Measurements from ENCODE around the gene C10orf88. TPM values are rescaled to one million over a fixed set of nuclear protein-coding genes. Genes with fewer than 3 reads are reported as not detected.
"Not testable (repeated sequence)": the region's sequence is repeated elsewhere in the genome, so short reads cannot be mapped to it uniquely, and the experiment has no call there.

C10orf88 gene
- total RNA-seq, 4 donors from 2014 or later = 4.0 to 12.9 (median 7.1) TPM

- Histone ChIP-seq H3K27me3 (no peaks in the 10 kb centered on the region), H3K4me3 (no peak overlapping the region), H3K9me3 (no peaks in the 10 kb centered on the region), H3K36me3 (no peaks in the 10 kb centered on the region), H3K27ac (no peak overlapping the region), H3K4me1 (no peaks in the 10 kb centered on the region)
- no peak for ATAC-seq
- TF ChIP-seq POLR2A (IDR thresholded peaks at IDR 0.05) = no peak
- no peak for TF ChIP-seq EP300 (IDR thresholded peaks at IDR 0.05)
- TF ChIP-seq POLR2AphosphoS5 (IDR thresholded peaks at IDR 0.05) = no peak
- no peak for TF ChIP-seq CTCF (IDR thresholded peaks at IDR 0.05)
- WGBS, 2 donors (ENCODE audit: low coverage in 1 of 2) = 25 to 26% methylated on average over 4 to 5 of the region's 5 CpGs
These were observed 42.0 kb downstream of the C10orf88 start for GRCh38 chr10:122911889-122912484.

DNA sequence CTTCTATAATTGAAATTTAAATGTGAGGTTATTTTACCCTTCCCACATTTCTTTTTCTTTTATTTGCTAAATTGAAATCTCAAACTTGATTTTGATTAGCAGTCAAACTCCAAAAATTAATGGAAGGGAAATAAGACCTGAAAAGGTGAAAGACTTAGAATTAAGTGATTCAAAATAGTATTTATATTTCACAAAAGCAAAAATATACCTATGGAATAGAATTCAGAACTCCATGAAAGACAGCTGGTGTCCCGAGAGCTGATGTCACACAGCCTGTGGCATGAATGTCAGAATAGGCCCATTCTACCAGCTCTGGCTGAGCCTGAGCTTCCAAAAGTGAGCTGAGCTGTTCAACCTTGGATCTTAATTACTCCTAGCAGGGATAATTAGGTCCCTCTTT, 43.7 kb downstream of the C10orf88 start, which contains the start of gene FAM24A:
FAM24A (plus strand) TSS at position 301 of the 400 bp plus-strand sequence. CDS start 1,025 bp downstream, outside the sequence.
- ATAC-seq = no peak
- H3K9me3 ChIP-seq = no peaks in the 10 kb centered on the region
- H3K4me1 ChIP-seq = no peaks in the 10 kb centered on the region
- WGBS, 2 donors (ENCODE audit: low coverage in 1 of 2) = 63 to 69% methylated on average over 1 of the region's 1 CpG
- H3K36me3 ChIP-seq = no peaks in the 10 kb centered on the region
- TF ChIP-seq EP300 (IDR thresholded peaks at IDR 0.05) (no peak), POLR2A (IDR thresholded peaks at IDR 0.05) (no peak), CTCF (IDR thresholded peaks at IDR 0.05) (no peak), POLR2AphosphoS5 (IDR thresholded peaks at IDR 0.05) (no peak)
- no peak within 1 kb of the TSS for H3K27ac ChIP-seq
- no peaks in the 10 kb centered on the region for H3K27me3 ChIP-seq
- no peak within 1 kb of the TSS for H3K4me3 ChIP-seq

- H3K27ac ChIP-seq, H3K9me3 ChIP-seq, ATAC-seq, H3K4me1 ChIP-seq, H3K36me3 ChIP-seq, H3K4me3 ChIP-seq: not testable (repeated sequence)
- WGBS, 2 donors (ENCODE audit: low coverage in 1 of 2) = 71% methylated on average over 4 of the region's 4 CpGs; no CpG with 5 or more reads in 1 of the 2 donors
- H3K27me3 ChIP-seq = peaks cover 14% of the 10 kb centered on the region
These were observed 50.2 kb downstream of the C10orf88 start for GRCh38 chr10:122903861-122904260.

DNA sequence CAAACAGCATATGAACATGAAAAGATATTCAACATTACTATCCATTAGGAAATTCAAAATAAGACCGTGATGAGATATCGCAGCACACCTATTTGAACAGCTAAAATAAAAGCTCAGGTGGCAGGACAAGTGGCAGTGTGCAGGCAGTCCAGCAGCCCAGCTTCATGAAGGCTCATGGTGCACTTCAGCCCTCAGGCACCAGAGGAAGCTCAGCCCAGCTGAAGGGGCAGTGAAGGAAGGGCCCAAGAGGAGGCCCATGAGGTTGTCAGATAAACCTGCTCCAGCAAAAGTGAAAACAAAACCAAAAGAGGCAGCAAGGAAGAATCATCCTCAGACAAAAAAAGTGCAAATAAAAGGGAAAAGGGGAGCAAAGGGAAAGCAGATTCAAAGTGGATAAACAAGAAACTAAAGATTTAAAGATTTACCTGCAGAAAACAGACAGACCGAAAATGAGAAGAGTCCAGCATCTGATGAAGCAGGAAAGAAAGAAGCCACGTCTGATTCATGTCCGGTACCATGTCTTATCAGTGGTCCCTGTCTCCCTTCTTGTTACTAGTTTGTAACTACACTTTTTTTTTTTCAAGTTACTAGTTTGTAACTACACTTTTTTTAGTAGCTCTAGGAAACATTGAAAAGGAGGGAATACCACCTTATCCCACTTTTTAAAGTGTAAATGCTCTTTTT, 59.6 kb downstream of the C10orf88 start:
- Histone ChIP-seq H3K27ac (no peak overlapping the region), H3K36me3 (no peaks in the 10 kb centered on the region), H3K27me3 (peaks cover 4% of the 10 kb centered on the region), H3K9me3 (no peaks in the 10 kb centered on the region), H3K4me3 (no peak overlapping the region), H3K4me1 (no peaks in the 10 kb centered on the region)
- no peak for ATAC-seq
- TF ChIP-seq CTCF (IDR thresholded peaks at IDR 0.05) = no peak
- no peak for TF ChIP-seq POLR2A (IDR thresholded peaks at IDR 0.05)
- no peak for TF ChIP-seq EP300 (IDR thresholded peaks at IDR 0.05)
- TF ChIP-seq POLR2AphosphoS5 (IDR thresholded peaks at IDR 0.05) = no peak
- 76 to 91% methylated on average over 5 of the region's 5 CpGs for WGBS, 2 donors (ENCODE audit: low coverage in 1 of 2)

DNA sequence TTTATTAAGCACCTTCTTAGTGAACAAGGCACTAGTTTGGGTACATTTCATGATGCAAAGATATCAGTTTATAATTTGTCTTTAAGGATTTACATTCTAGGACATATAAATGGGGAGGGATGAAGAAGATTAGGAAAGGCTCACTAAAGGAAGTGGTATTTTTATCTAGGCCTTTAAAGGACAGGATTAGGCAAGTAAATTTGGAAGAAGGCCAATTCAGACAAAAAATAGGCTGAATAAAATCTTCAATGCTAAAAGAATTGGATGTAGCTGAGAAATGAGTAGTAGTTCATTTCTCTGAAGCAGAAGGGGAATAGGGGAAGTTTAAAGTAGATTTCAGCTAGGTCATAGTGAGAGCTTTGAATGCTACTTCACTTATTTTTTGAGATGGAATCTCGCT, 69.9 kb downstream of the C10orf88 start:
- peaks cover 0 to 10% (median 3%) of the 10 kb centered on the region in 3 donors for H3K4me1 ChIP-seq
- 100% methylated on average over 1 of the region's 1 CpG for WGBS, 2 donors (ENCODE audit: low coverage in 1 of 2)

More for the DNA sequence above, 69.9 kb downstream of the C10orf88 start:
- H3K36me3 ChIP-seq = no peaks in the 10 kb centered on the region
- no peak for ATAC-seq
- no peak for TF ChIP-seq POLR2A (IDR thresholded peaks at IDR 0.05)
- no peak for TF ChIP-seq EP300 (IDR thresholded peaks at IDR 0.05)
- TF ChIP-seq CTCF (IDR thresholded peaks at IDR 0.05) = no peak
- no peak for TF ChIP-seq POLR2AphosphoS5 (IDR thresholded peaks at IDR 0.05)
- no peaks in the 10 kb centered on the region for H3K9me3 ChIP-seq
- H3K27ac ChIP-seq = no peak overlapping the region
- H3K4me3 ChIP-seq = no peak overlapping the region
- H3K27me3 ChIP-seq = no peaks in the 10 kb centered on the region
